H1 (cell line): ENCODE measurements around the gene ANO6. TPM values are rescaled to one million over a fixed set of nuclear protein-coding genes. Genes with fewer than 3 reads are reported as not detected.

Source experiments
- CTCF ChIA-PET: fragments of 300-600 bp; sonication (Branson Sonifier 250); formaldehyde crosslinking; loops from one replicate; lab custom pipeline; 2021; ENCODE audit not compliant: partially characterized antibody; lab: Charles Lee
- POLR2A ChIA-PET: fragments of 300-600 bp; sonication (Branson Sonifier 250); formaldehyde crosslinking; loops from one replicate; lab custom pipeline; 2021; ENCODE audit warnings: inconsistent platforms; ENCODE audit not compliant: partially characterized antibody; lab: Charles Lee
- DNase-seq, 2 experiments: peaks; one replicate each; pipeline versions ENCODE4 v3.0.0 to v3.0.0-alpha.2; 2010 to 2022; ENCODE audit warnings: low spot score in 2 of 2, low read depth in 1 of 2, mixed read lengths in 1 of 2
- FAIRE-seq: peaks from 2 replicates; lab custom pipeline; 2011; peaks lifted over from hg19 to GRCh38; lab: Jason Lieb, UNC
- H2AFZ ChIP-seq: 2 replicates; pipeline ENCODE4 v1.8.1; 2012; ENCODE audit warnings: low read length, inconsistent platforms
- H2AK5ac ChIP-seq: 2 replicates; pipeline ENCODE4 v1.6.1; 2013; ENCODE audit warnings: low read depth, low read length
- H2BK120ac ChIP-seq: replicated peaks from 2 replicates; pipeline ENCODE3; 2013; ENCODE audit warnings: low read depth, low read length, inconsistent platforms
- H2BK12ac ChIP-seq: 2 replicates; pipeline ENCODE4 v1.6.1; 2013; ENCODE audit warnings: low read depth, low read length
- H2BK15ac ChIP-seq: 2 replicates; pipeline ENCODE4 v1.6.1; 2013; ENCODE audit warnings: low read length
- H2BK20ac ChIP-seq: 2 replicates; pipeline ENCODE4 v1.6.1; 2013; ENCODE audit warnings: low read length
- H2BK5ac ChIP-seq: 2 replicates; pipeline ENCODE4 v1.6.1; 2013; ENCODE audit warnings: low read depth, low read length
- H3K14ac ChIP-seq: 2 replicates; pipeline ENCODE4 v1.6.1; 2013; ENCODE audit warnings: inconsistent platforms; ENCODE audit not compliant: insufficient read length
- H3K18ac ChIP-seq: 2 replicates; pipeline ENCODE4 v1.6.1; 2013; ENCODE audit warnings: low read length; ENCODE audit errors: extremely low read depth
- H3K23ac ChIP-seq: 2 replicates; pipeline ENCODE4 v1.6.1; 2013; ENCODE audit warnings: inconsistent platforms; ENCODE audit not compliant: insufficient read length
- H3K23me2 ChIP-seq: 2 replicates; pipeline ENCODE4 v1.6.1; 2013; ENCODE audit warnings: low read depth, low read length
- H3K27ac ChIP-seq: 2 replicates; pipeline ENCODE4 v1.6.1; 2011; ENCODE audit warnings: low read depth, low read length, inconsistent platforms
- H3K27me3 ChIP-seq, 4 experiments: replicated peaks in 1 of 4; 1 replicate in 1 of 4; 2 replicates in 3 of 4; pipeline versions ENCODE4 v1.6.1 to v1.8.1; 2011 to 2013; ENCODE audit warnings: low read length in 3 of 4, mild to moderate bottlenecking in 3 of 4, inconsistent platforms in 2 of 4, mixed read lengths in 2 of 4, moderate library complexity in 1 of 4; ENCODE audit not compliant: control insufficient read depth in 3 of 4, insufficient read depth in 3 of 4; ENCODE audit errors: extremely low read depth in 1 of 4
- H3K36me3 ChIP-seq, 4 experiments: 2 replicates each; pipeline versions ENCODE4 v1.6.1 to v1.8.1; 2011 to 2013; ENCODE audit warnings: mild to moderate bottlenecking in 4 of 4, low read length in 3 of 4, moderate library complexity in 2 of 4, control low read depth in 1 of 4, inconsistent platforms in 1 of 4; ENCODE audit not compliant: insufficient read depth in 4 of 4, control insufficient read depth in 2 of 4
- H3K4ac ChIP-seq: replicated peaks from 2 replicates; pipeline ENCODE3; 2013; ENCODE audit warnings: low read length, low read depth, mixed read lengths, inconsistent platforms; ENCODE audit not compliant: insufficient read length
- H3K4me1 ChIP-seq, 4 experiments: replicated peaks in 1 of 4; 1 replicate in 1 of 4; 2 replicates in 3 of 4; pipeline versions ENCODE4 v1.6.1 to v1.8.1; 2011 to 2013; ENCODE audit warnings: low read length in 3 of 4, inconsistent platforms in 2 of 4, mixed read lengths in 1 of 4; ENCODE audit not compliant: insufficient read depth in 4 of 4, control insufficient read depth in 3 of 4
- H3K4me2 ChIP-seq, 2 experiments: 2 replicates each; pipeline versions ENCODE4 v1.6.1 to v1.8.1; 2011 to 2013; ENCODE audit warnings: low read depth in 2 of 2, low read length in 2 of 2, control low read depth in 1 of 2, inconsistent platforms in 1 of 2, mild to moderate bottlenecking in 1 of 2; ENCODE audit not compliant: insufficient read depth in 1 of 2
- H3K4me3 ChIP-seq, 4 experiments: fragments of 200-600, 300-600 bp in 1 of 4; sonication (generic), shearing (Covaris generic), sonication (Bioruptor Twin) in 1 of 4; 2 replicates each; pipeline versions ENCODE4 v1.5.1 to v1.8.1; 2011 to 2016; ENCODE audit warnings: low read length in 4 of 4, low read depth in 3 of 4, control low read depth in 2 of 4, inconsistent platforms in 2 of 4, mild to moderate bottlenecking in 2 of 4, mixed read lengths in 1 of 4, moderate library complexity in 1 of 4; ENCODE audit not compliant: insufficient read depth in 2 of 4; ENCODE audit errors: extremely low read depth in 1 of 4
- H3K56ac ChIP-seq: replicated peaks from 2 replicates; pipeline ENCODE3; 2013; ENCODE audit warnings: low read depth, mild to moderate bottlenecking, mixed read lengths, low read length, inconsistent platforms; ENCODE audit not compliant: insufficient read length
- H3K79me1 ChIP-seq: 2 replicates; pipeline ENCODE4 v1.6.1; 2013; ENCODE audit warnings: low read depth, low read length, control low read depth
- H3K79me2 ChIP-seq, 2 experiments: 2 replicates each; pipeline versions ENCODE4 v1.6.1 to v1.8.1; 2012 to 2013; ENCODE audit warnings: low read length in 2 of 2, mild to moderate bottlenecking in 2 of 2, inconsistent platforms in 1 of 2; ENCODE audit not compliant: insufficient read depth in 2 of 2, control insufficient read depth in 1 of 2
- H3K9ac ChIP-seq, 4 experiments: replicated peaks in 1 of 4; 1 replicate in 1 of 4; 2 replicates in 3 of 4; pipeline versions ENCODE4 v1.6.1 to v1.8.1; 2011 to 2013; ENCODE audit warnings: low read depth in 3 of 4, low read length in 3 of 4, control low read depth in 2 of 4, mild to moderate bottlenecking in 2 of 4, moderate library complexity in 2 of 4, inconsistent platforms in 1 of 4; ENCODE audit errors: extremely low read depth in 1 of 4
- H3K9me3 ChIP-seq, 2 experiments: 2 replicates each; pipeline versions ENCODE4 v1.6.1 to v1.8.1; 2012 to 2013; ENCODE audit warnings: mild to moderate bottlenecking in 2 of 2, moderate library complexity in 2 of 2, control low read depth in 1 of 2, inconsistent platforms in 1 of 2, low read depth in 1 of 2, low read length in 1 of 2, mixed read lengths in 1 of 2; ENCODE audit not compliant: insufficient read depth in 2 of 2
- H4K20me1 ChIP-seq, 2 experiments: replicated peaks in 1 of 2; 2 replicates each; pipeline versions ENCODE3 to v1.8.1; 2011 to 2013; ENCODE audit warnings: inconsistent platforms in 2 of 2, low read length in 2 of 2, mild to moderate bottlenecking in 1 of 2; ENCODE audit not compliant: insufficient read depth in 2 of 2, control insufficient read depth in 1 of 2
- H4K5ac ChIP-seq: 2 replicates; pipeline ENCODE4 v1.6.1; 2013; ENCODE audit warnings: low read length, low read depth, mixed read lengths, inconsistent platforms; ENCODE audit not compliant: insufficient read length
- H4K8ac ChIP-seq: 2 replicates; pipeline ENCODE4 v1.8.0; 2013; ENCODE audit warnings: mild to moderate bottlenecking, moderate library complexity, low read length, inconsistent platforms; ENCODE audit not compliant: insufficient read depth; ENCODE audit errors: extremely low read depth
- H4K91ac ChIP-seq: replicated peaks from 2 replicates; pipeline ENCODE3; 2013; ENCODE audit warnings: low read length, mixed read lengths, inconsistent platforms; ENCODE audit not compliant: insufficient read length
- BACH1 ChIP-seq: IDR thresholded peaks from 2 replicates; pipeline ENCODE4 v1.6.1; 2012; ENCODE audit warnings: low read length, improper control_type of control experiment
- HDAC6 ChIP-seq: IDR thresholded peaks from one replicate; pipeline ENCODE4 v1.7.1; 2012; ENCODE audit warnings: low read depth, mild to moderate bottlenecking, inconsistent platforms, low read length, moderate library complexity
- KDM1A ChIP-seq: fragments of 200-600, 300-600 bp; sonication (generic); IDR thresholded peaks from 2 replicates; pipeline ENCODE4 v1.7.1; 2016; ENCODE audit warnings: mild to moderate bottlenecking, low read length, borderline replicate concordance
- NANOG ChIP-seq: IDR thresholded peaks from 2 replicates; pipeline ENCODE4 v1.6.1; 2011; ENCODE audit warnings: low read length, low read depth, mild to moderate bottlenecking, inconsistent platforms; ENCODE audit not compliant: insufficient read depth, poor library complexity, severe bottlenecking
- SP1 ChIP-seq: IDR thresholded peaks from 2 replicates; pipeline ENCODE4 v1.6.1; 2011; ENCODE audit warnings: low read depth, low read length
- SUZ12 ChIP-seq: fragments of 200-600 bp; sonication (generic); IDR thresholded peaks from 2 replicates; pipeline ENCODE4 v1.6.1; 2012; ENCODE audit warnings: mild to moderate bottlenecking, inconsistent platforms, low read length, moderate library complexity, mixed read lengths
- TAF7 ChIP-seq: optimal IDR thresholded peaks from 2 replicates; pipeline ENCODE3; 2011; ENCODE audit warnings: low read depth, mild to moderate bottlenecking, inconsistent platforms, low read length, moderate library complexity, borderline replicate concordance
- USF2 ChIP-seq: IDR thresholded peaks from 2 replicates; pipeline ENCODE4 v1.6.1; 2011; ENCODE audit warnings: low read length, improper control_type of control experiment
- WGBS, 2 experiments: shearing (Covaris generic) in 1 of 2; methylation state at CpG; one replicate each; pipeline versions ENCODE4 v1.1.6 to v1.1.7; 2013 to 2015; ENCODE audit warnings: low lambda C conversion rate in 2 of 2, mixed read lengths in 2 of 2, inconsistent platforms in 1 of 2, low coverage in 1 of 2, missing lambda C conversion rate in 1 of 2; ENCODE audit not compliant: insufficient replicate concordance in 2 of 2, insufficient coverage in 1 of 2, insufficient read length in 1 of 2; ENCODE audit errors: extremely low coverage in 1 of 2, missing lambda C conversion rate in 1 of 2; 5-methylcytosine and 5-hydroxymethylcytosine counted together
- polyA plus RNA-seq, 7 experiments: library from polyadenylated mRNA; depleted of rRNA in 3 of 7; stranded (reverse) in 5 of 7; unstranded in 2 of 7; fragments of >200 nt in 5 of 7; fragments of 200-250 nt in 2 of 7; gene quantifications; 1 replicate in 5 of 7; 2 replicates in 1 of 7; 4 replicates in 1 of 7; pipeline versions ENCODE4 v1.2.1 to v1.2.3, GENCODE V29; 2011 to 2013; ENCODE audit warnings: missing spikeins in 2 of 7, mixed read lengths in 2 of 7
- total RNA-seq: library from RNA; stranded (reverse); fragmentation: NEBNext Ultra II Directional; extraction: Animal tissue kit (Norgen Biotek cat#: 25700); gene quantifications from 2 replicates; pipeline ENCODE4 v1.2.1, GENCODE V29; 2021

The ANO6 gene
- total and polyA plus RNA-seq, 2 of the 8 experiments (the other 6 are each of a cell fraction or from before 2014, with no cell fraction given) = 15.1 to 39.7 TPM

GRCh38 chr12:45186762-45187161 lies 29.1 kb upstream of the ANO6 start:
- H2AFZ ChIP-seq = no peak overlapping the region
- TF ChIP-seq HDAC6 (no peak), SP1 (no peak), TAF7 (no peak), BACH1 (no peak), SUZ12 (no peak), NANOG (no peak), USF2 (no peak), KDM1A (no peak)

More at GRCh38 chr12:45186762-45187161, 29.1 kb upstream of the ANO6 start:
- Histone ChIP-seq H3K14ac (no peak overlapping the region), H3K36me3 (0 out of 8 replicates have a peak, but pooled peaks cover 0 to 5% (median 0%) of the 10 kb centered on the region in 4 experiments), H4K91ac (no peak overlapping the region), H3K27ac (no peak overlapping the region), H2BK20ac (no peak overlapping the region), H3K79me2 (no peaks in the 10 kb centered on the region), H3K23me2 (no peaks in the 10 kb centered on the region), H2BK5ac (no peak overlapping the region), H2BK120ac (no peak overlapping the region), H4K20me1 (no peaks in the 10 kb centered on the region), H4K5ac (no peak overlapping the region), H2BK15ac (no peak overlapping the region), H3K4ac (no peak overlapping the region), H3K18ac (no peak overlapping the region), H3K23ac (no peak overlapping the region), H4K8ac (no peak overlapping the region), H3K9ac (no peak overlapping the region), H2AK5ac (no peak overlapping the region), H3K79me1 (no peaks in the 10 kb centered on the region), H3K9me3 (no peaks in the 10 kb centered on the region), H3K4me1 (no peaks in the 10 kb centered on the region), H3K4me2 (no peak overlapping the region), H3K56ac (no peak overlapping the region), H3K27me3 (no peaks in the 10 kb centered on the region), H2BK12ac (no peak overlapping the region), H3K4me3 (no peak overlapping the region)
- POLR2A ChIA-PET = interaction anchor here (0.7 to 1.0 kb wide), 2 partner anchors 13 to 16 kb away, joined by 3 read pairs; no protein-coding TSS in a partner anchor
- CTCF ChIA-PET = interaction anchor here (0.6 to 2.7 kb wide), 5 partner anchors 16 to 201 kb away, joined by 3 to 9 read pairs (median 3); no protein-coding TSS in a partner anchor
- FAIRE-seq (no peak), DNase-seq (no peak)
- WGBS, 2 experiments = 86% methylated on average over 2 of the region's 2 CpGs; no CpG with 5 or more reads in 1 of the 2 experiments
